GM21717 (cell line): ENCODE results near the gene SPATA6.

ENCODE experiments used
- ATAC-seq: cut with Tn5 transposase; IDR thresholded peaks from one replicate; pipeline ENCODE4 v1.9.1; 2021; ENCODE audit warnings: mild to moderate bottlenecking, moderate library complexity; ENCODE audit not compliant: unreplicated experiment

Gene SPATA6

GRCh38 chr1:48261881-48262400 lies 210.1 kb downstream of the SPATA6 start:
- ATAC-seq, result no peak

- ATAC-seq, result no peak
Measured at GRCh38 chr1:48258106-48258505, 213.9 kb downstream of the SPATA6 start.

GRCh38 chr1:48254254-48254653 lies 217.8 kb downstream of the SPATA6 start:
- no peak for ATAC-seq

- no peak for ATAC-seq
Measured at GRCh38 chr1:48251821-48252220, 220.2 kb downstream of the SPATA6 start.

GRCh38 chr1:48251323-48251722 lies 220.7 kb downstream of the SPATA6 start:
- no peak for ATAC-seq

DNA sequence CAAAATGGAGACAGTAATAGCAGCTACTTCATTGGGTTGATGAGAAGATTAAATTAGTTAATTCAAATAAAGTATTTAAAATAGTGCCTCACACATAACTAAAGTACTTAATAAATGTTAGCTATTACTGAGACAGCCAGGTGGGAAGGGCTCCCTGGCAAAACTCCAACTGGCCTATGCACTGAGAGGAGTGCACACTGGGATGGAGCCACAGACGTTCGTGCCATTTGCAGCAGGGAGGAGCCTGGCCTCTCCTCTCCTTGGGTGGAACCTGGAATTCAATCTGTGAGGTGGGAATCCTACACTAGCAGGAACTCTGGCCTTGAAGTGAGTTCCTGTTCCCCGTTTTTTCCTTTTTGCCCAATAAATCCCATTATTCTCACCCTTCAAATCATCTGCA lies 221.4 kb downstream of the SPATA6 start:
- ATAC-seq, result no peak

DNA sequence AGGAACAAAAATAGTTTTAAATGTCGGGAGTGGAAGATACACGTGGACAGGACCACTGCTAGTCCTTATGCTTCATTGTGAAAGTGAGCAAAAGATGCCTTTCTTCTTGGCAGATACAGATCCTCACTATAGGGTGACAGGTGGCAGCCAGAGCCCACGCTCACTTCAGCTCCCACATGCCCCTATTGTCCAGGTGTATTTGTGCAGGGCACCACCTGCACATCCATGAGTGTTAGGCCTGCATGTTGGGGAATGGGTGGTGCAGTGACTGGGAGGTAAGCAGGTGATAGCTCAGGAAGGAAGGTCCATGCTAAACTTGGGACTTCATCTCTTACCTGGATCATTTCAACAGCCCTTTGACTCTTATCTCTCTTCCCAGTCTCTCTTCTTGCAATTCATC lies 222.1 kb downstream of the SPATA6 start:
- ATAC-seq, result no peak

DNA sequence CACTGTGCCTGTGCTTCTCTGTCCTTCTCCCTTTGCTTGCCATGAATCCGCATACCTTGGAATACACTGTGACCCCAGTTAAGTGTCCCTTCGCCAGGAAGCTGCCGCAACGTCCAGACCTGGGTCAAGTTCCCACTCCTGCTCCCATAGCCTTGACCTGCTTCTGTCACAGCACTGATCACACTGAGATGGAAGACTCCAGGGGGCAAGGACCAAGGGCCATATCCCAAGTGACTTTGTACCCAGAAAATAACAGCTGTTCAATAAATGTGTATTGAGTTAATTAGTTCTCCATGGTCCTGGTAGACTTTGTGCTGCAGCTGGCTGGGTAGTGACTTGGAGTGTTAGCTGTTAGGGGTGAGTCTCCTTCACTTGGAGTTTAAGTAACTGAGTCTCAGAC lies 223.6 kb downstream of the SPATA6 start:
- no peak for ATAC-seq

- ATAC-seq, result no peak
Measured at GRCh38 chr1:48246727-48247126, 225.3 kb downstream of the SPATA6 start.
